Endothelial cell of umbilical vein (primary cell): Measurements from ENCODE around the gene ALOX15B. TPM values are rescaled to one million over a fixed set of nuclear protein-coding genes. Genes with fewer than 3 reads are reported as not detected.

Source experiments
- BruUV-seq: library from RNA; stranded (reverse); fragments of 400-500 nt; replicated peaks from 2 replicates; lab custom pipeline; 2021; lab: Mats Ljungman, UMichigan
- CTCF ChIA-PET: fragments of 300-600, 350-600 bp; sonication (Branson Sonifier 250); formaldehyde crosslinking; loops from one replicate; lab custom pipeline; 2021; ENCODE audit warnings: antibody characterized with exemption, inconsistent platforms; lab: Charles Lee
- POLR2A ChIA-PET: fragments of 300-600, 350-600 bp; sonication (Branson Sonifier 250); formaldehyde crosslinking; loops from one replicate; lab custom pipeline; 2021; ENCODE audit warnings: antibody characterized with exemption, inconsistent platforms; lab: Charles Lee
- DNase-seq: peaks from one replicate; pipeline ENCODE4 v3.0.0-alpha.2; 2011; ENCODE audit warnings: low read depth, low spot score
- FAIRE-seq: peaks from 2 replicates; lab custom pipeline; 2011; peaks lifted over from hg19 to GRCh38; lab: Jason Lieb, UNC
- H2AFZ ChIP-seq: 2 replicates; pipeline ENCODE4 v1.6.0; 2012; ENCODE audit warnings: low read depth, low read length, control low read depth, inconsistent platforms
- H3K27ac ChIP-seq: 2 replicates; pipeline ENCODE4 v1.5.1; 2011; ENCODE audit warnings: low read depth, mild to moderate bottlenecking, control low read depth, low read length, moderate library complexity; ENCODE audit not compliant: insufficient read depth
- H3K27me3 ChIP-seq, 2 experiments: 2 replicates each; pipeline versions ENCODE4 v1.6.0 to v1.6.1; 2011; ENCODE audit warnings: low read length in 2 of 2, mixed read lengths in 1 of 2; ENCODE audit not compliant: control insufficient read depth in 2 of 2, insufficient read depth in 2 of 2
- H3K36me3 ChIP-seq, 2 experiments: 2 replicates in 1 of 2; 3 replicates in 1 of 2; pipeline ENCODE4 v1.5.1; 2011; ENCODE audit warnings: low read length in 2 of 2, mild to moderate bottlenecking in 1 of 2, moderate library complexity in 1 of 2; ENCODE audit not compliant: control insufficient read depth in 2 of 2, insufficient read depth in 2 of 2; ENCODE audit errors: extremely low read depth in 1 of 2
- H3K4me1 ChIP-seq: 3 replicates; pipeline ENCODE4 v1.5.1; 2011; ENCODE audit warnings: mild to moderate bottlenecking, low read length; ENCODE audit not compliant: control insufficient read depth, insufficient read depth; ENCODE audit errors: extremely low read depth
- H3K4me2 ChIP-seq: 2 replicates; pipeline ENCODE4 v1.6.1; 2011; ENCODE audit warnings: low read length, control low read depth, mixed read lengths; ENCODE audit not compliant: insufficient read depth
- H3K4me3 ChIP-seq, 3 experiments: fragments of 200-600 bp in 1 of 3; sonication (generic), shearing (Covaris generic) in 1 of 3; replicated peaks in 1 of 3; 2 replicates each; pipeline ENCODE4 v1.5.1; 2011 to 2016; ENCODE audit warnings: control low read depth in 3 of 3, low read length in 3 of 3, mild to moderate bottlenecking in 2 of 3, inconsistent platforms in 1 of 3, low read depth in 1 of 3, moderate library complexity in 1 of 3; ENCODE audit not compliant: insufficient read depth in 1 of 3
- H3K79me2 ChIP-seq: 2 replicates; pipeline ENCODE4 v1.6.0; 2012; ENCODE audit warnings: low read length, inconsistent platforms; ENCODE audit not compliant: control insufficient read depth, insufficient read depth
- H3K9ac ChIP-seq: replicated peaks from 2 replicates; pipeline ENCODE3; 2011; ENCODE audit warnings: low read length, control low read depth; ENCODE audit not compliant: insufficient read depth; ENCODE audit errors: extremely low read depth
- H3K9me1 ChIP-seq: replicated peaks from 3 replicates; pipeline ENCODE4 v1.6.0; 2011; ENCODE audit warnings: mild to moderate bottlenecking, low read length; ENCODE audit not compliant: control insufficient read depth, insufficient read depth; ENCODE audit errors: extremely low read depth
- H3K9me3 ChIP-seq: replicated peaks from 2 replicates; pipeline ENCODE4 v1.5.1; 2012; ENCODE audit warnings: low read length, inconsistent platforms; ENCODE audit not compliant: control insufficient read depth, insufficient read depth
- H4K20me1 ChIP-seq: replicated peaks from 2 replicates; pipeline ENCODE3; 2011; ENCODE audit warnings: mild to moderate bottlenecking, low read length; ENCODE audit not compliant: control insufficient read depth, insufficient read depth; ENCODE audit errors: extremely low read depth
- EZH2 ChIP-seq: IDR thresholded peaks from 2 replicates; pipeline ENCODE4 v1.6.1; 2012; ENCODE audit warnings: borderline replicate concordance, low read depth, mild to moderate bottlenecking, moderate library complexity, low read length, inconsistent platforms; ENCODE audit not compliant: severe bottlenecking
- FOS ChIP-seq: IDR thresholded peaks from 2 replicates; pipeline ENCODE4 v1.6.1; 2011; ENCODE audit warnings: mild to moderate bottlenecking, low read length, moderate library complexity, borderline replicate concordance; ENCODE audit not compliant: insufficient read depth
- GATA2 ChIP-seq: IDR thresholded peaks from 2 replicates; pipeline ENCODE4 v1.7.0; 2011; ENCODE audit warnings: low read depth, mild to moderate bottlenecking, moderate library complexity, mixed read lengths, low read length; ENCODE audit not compliant: insufficient read length, insufficient read depth
- JUN ChIP-seq: IDR thresholded peaks from 2 replicates; pipeline ENCODE4 v1.6.1; 2011; ENCODE audit warnings: borderline replicate concordance, low read depth; ENCODE audit not compliant: insufficient read length, insufficient read depth
- MYC ChIP-seq: IDR thresholded peaks from one replicate; pipeline ENCODE4 v1.6.1; 2011; ENCODE audit warnings: mild to moderate bottlenecking, low read depth, low read length
- POLR2A ChIP-seq: IDR thresholded peaks from 2 replicates; pipeline ENCODE4 v1.6.1; 2012; ENCODE audit warnings: low read depth, mild to moderate bottlenecking, control low read depth, low read length
- POLR2AphosphoS5 ChIP-seq: IDR thresholded peaks from 2 replicates; pipeline ENCODE4 v1.6.1; 2012; ENCODE audit warnings: low read depth, mild to moderate bottlenecking, control low read depth, low read length, moderate library complexity; ENCODE audit not compliant: insufficient read depth
- dilution Hi-C: fragments of 300-500 bp; cut with MboI; formaldehyde crosslinking; loops from one replicate; pipeline ENCODE4 v1.15.0; 2019; ENCODE audit warnings: low sequenced_read_pairs; ENCODE audit not compliant: extremely low pct_ligation_motif_present
- intact Hi-C: fragments of 100-400 bp; cut with micrococcal nuclease; formaldehyde crosslinking; loops from one replicate; pipeline ENCODE4 v1.10.0; 2022
- polyA plus RNA-seq, 4 experiments: library from polyadenylated mRNA; depleted of rRNA in 3 of 4; stranded (reverse) in 3 of 4; unstranded in 1 of 4; fragments of >200 nt; gene quantifications; 2 replicates each; pipeline versions ENCODE4 v1.2.1 to v1.2.3, GENCODE V29; 2011 to 2012; ENCODE audit warnings: missing spikeins in 1 of 4
- total RNA-seq: library from RNA; stranded (reverse); gene quantifications from 2 replicates; pipeline ENCODE4 v1.2.3, GENCODE V29; 2021
- TF ChIP-seq, protein P1 (sequence below), 2 donors: IDR thresholded peaks; 1 replicate in 1 of 2; 2 replicates in 1 of 2; pipeline ENCODE4 v1.5.1; 2011; ENCODE audit warnings: low read length in 2 of 2, mild to moderate bottlenecking in 2 of 2, moderate library complexity in 2 of 2, control low read depth in 1 of 2, inconsistent platforms in 1 of 2, low read depth in 1 of 2; ENCODE audit not compliant: insufficient read depth in 1 of 2; ENCODE audit errors: extremely low read depth in 1 of 2
- TF ChIP-seq, protein P2 (sequence below): IDR thresholded peaks from 2 replicates; pipeline ENCODE4 v1.6.1; 2011; ENCODE audit not compliant: insufficient read depth, insufficient read length

The ALOX15B gene
- total and polyA plus RNA-seq, 2 donors (not counting 3 experiments of a cell fraction or from before 2014, with no cell fraction given), result not detected

DNA sequence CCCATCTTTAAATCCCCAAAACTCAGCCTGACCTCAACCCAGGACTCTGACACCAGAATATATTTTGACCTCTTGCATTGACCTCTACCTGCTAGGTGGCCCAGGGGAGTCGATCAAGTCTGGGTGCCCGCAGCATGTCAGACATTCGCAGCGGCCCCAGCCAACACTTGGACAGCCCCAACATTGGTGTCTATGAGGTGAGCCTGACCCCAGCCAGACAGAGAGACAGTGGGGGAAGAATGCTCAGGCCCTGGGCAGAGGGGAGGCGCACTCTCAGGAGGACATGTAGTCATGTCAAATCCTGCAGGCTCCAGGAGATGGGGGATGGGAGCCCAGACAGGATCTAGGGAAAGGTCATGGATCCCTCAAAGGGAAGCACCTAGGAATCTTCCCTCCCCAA lies 31.0 kb upstream of the ALOX15B start:
- Histone ChIP-seq H3K27me3 (peaks cover 26 to 28% of the 10 kb centered on the region in 2 experiments), H3K27ac (no peak overlapping the region), H3K9me3 (no peaks in the 10 kb centered on the region), H3K79me2 (no peaks in the 10 kb centered on the region), H3K9me1 (no peaks in the 10 kb centered on the region), H3K36me3 (no peaks in the 10 kb centered on the region), H3K4me3 (no peak overlapping the region), H3K4me1 (no peaks in the 10 kb centered on the region), H4K20me1 (no peaks in the 10 kb centered on the region), H3K9ac (no peak overlapping the region), H2AFZ (no peak overlapping the region), H3K4me2 (no peak overlapping the region)
- CTCF ChIA-PET, result interaction anchor here (0.9 to 1.8 kb wide), 4 partner anchors 11 to 264 kb away, joined by 3 to 8 read pairs (median 4); no protein-coding TSS in a partner anchor
- FAIRE-seq (no peak), DNase-seq (no peak)
- dilution Hi-C loops, result no loop called here
- intact Hi-C loops, result no loop called here
- POLR2A ChIA-PET, result no interaction called here
- BruUV-seq, result no TSS peak
- TF ChIP-seq, protein P1, sequence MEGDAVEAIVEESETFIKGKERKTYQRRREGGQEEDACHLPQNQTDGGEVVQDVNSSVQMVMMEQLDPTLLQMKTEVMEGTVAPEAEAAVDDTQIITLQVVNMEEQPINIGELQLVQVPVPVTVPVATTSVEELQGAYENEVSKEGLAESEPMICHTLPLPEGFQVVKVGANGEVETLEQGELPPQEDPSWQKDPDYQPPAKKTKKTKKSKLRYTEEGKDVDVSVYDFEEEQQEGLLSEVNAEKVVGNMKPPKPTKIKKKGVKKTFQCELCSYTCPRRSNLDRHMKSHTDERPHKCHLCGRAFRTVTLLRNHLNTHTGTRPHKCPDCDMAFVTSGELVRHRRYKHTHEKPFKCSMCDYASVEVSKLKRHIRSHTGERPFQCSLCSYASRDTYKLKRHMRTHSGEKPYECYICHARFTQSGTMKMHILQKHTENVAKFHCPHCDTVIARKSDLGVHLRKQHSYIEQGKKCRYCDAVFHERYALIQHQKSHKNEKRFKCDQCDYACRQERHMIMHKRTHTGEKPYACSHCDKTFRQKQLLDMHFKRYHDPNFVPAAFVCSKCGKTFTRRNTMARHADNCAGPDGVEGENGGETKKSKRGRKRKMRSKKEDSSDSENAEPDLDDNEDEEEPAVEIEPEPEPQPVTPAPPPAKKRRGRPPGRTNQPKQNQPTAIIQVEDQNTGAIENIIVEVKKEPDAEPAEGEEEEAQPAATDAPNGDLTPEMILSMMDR (IDR thresholded peaks at IDR 0.05; ENCODE audit: extremely low read depth in 1 of 2, insufficient read depth in 1 of 2, low read depth in 1 of 2, low read length in 2 of 2), result no peak
- TF ChIP-seq POLR2A (no peak), MYC (no peak)

DNA sequence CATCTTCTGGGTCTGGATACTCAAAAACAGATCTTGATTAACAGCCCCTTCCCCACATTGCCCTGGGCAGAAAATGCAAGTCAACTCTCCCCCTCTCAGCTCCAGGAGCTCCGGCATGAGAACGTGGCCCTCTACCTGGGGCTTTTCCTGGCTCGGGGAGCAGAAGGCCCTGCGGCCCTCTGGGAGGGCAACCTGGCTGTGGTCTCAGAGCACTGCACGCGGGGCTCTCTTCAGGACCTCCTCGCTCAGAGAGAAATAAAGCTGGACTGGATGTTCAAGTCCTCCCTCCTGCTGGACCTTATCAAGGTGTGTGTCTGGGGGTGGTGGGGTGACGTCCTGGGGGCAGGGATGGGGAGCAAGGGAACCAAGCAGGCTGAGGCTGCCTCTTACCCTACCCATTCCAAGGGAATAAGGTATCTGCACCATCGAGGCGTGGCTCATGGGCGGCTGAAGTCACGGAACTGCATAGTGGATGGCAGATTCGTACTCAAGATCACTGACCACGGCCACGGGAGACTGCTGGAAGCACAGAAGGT lies 26.7 kb upstream of the ALOX15B start:
- Histone ChIP-seq H3K4me2 (no peak overlapping the region), H3K79me2 (no peaks in the 10 kb centered on the region), H2AFZ (no peak overlapping the region), H3K4me3 (no peak overlapping the region), H3K36me3 (no peaks in the 10 kb centered on the region), H3K4me1 (no peaks in the 10 kb centered on the region), H3K27ac (no peak overlapping the region), H4K20me1 (no peaks in the 10 kb centered on the region), H3K9me1 (no peaks in the 10 kb centered on the region), H3K9me3 (no peaks in the 10 kb centered on the region), H3K9ac (no peak overlapping the region), H3K27me3 (peaks cover 5 to 13% of the 10 kb centered on the region in 2 experiments)
- POLR2A ChIA-PET, result no interaction called here
- intact Hi-C loops, result no loop called here
- DNase-seq (no peak), FAIRE-seq (no peak)
- CTCF ChIA-PET, result interaction anchor here (1.6 to 4.0 kb wide), 3 partner anchors 22 to 48 kb away, joined by 5 to 20 read pairs (median 5); no protein-coding TSS in a partner anchor
- dilution Hi-C loops, result no loop called here
- BruUV-seq, result no TSS peak
- TF ChIP-seq, protein P2, sequence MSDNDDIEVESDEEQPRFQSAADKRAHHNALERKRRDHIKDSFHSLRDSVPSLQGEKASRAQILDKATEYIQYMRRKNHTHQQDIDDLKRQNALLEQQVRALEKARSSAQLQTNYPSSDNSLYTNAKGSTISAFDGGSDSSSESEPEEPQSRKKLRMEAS, result no peak
- no peak for TF ChIP-seq FOS
- no peak for TF ChIP-seq JUN
- no peak for TF ChIP-seq POLR2AphosphoS5
- no peak for TF ChIP-seq POLR2A
- no peak for TF ChIP-seq MYC
- TF ChIP-seq, protein P1 (IDR thresholded peaks at IDR 0.05; ENCODE audit: extremely low read depth in 1 of 2, insufficient read depth in 1 of 2, low read depth in 1 of 2, low read length in 2 of 2), result no peak
- TF ChIP-seq EZH2, result no peak
- no peak for TF ChIP-seq GATA2
